NCI-H187 treated with DMSO at 0.1 percent for 48 hours (cell line): ENCODE data around the gene TBCEL.
"Not testable (repeated sequence)": the region's sequence is repeated elsewhere in the genome, so short reads cannot be mapped to it uniquely, and the experiment has no call there.

Source experiments
- DNase-seq: peaks from one replicate; lab custom pipeline; 2025; lab: John Stamatoyannopoulos, UW

The TBCEL gene

GRCh38 chr11:121029153-121029552 is 5.3 kb downstream of the TBCEL start:
- no peak for DNase-seq

- no peak for DNase-seq
Measured at GRCh38 chr11:121029813-121030445, 6.0 kb downstream of the TBCEL start.

- no peak for DNase-seq
Measured at GRCh38 chr11:121031167-121031566, 7.3 kb downstream of the TBCEL start.

DNA sequence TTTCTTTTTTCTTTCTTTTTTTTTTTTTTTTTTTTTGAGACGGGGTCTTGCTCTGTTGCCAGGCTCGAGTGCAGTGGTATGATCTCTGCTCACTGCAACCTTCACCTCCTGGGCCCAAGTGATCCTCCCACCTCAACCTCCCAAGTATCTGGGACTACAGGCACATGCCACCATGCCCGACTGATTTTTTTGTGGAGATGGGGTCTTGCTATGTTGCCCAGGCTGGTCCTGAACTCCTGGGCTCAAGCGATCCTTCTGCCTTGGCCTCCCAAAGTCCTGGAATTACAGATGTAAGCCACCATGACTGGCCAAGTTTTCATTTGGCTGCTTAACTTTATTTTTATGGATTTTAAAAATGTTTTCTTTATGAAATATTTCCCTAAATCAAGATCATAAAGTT is 7.7 kb downstream of the TBCEL start:
- not testable (repeated sequence) for DNase-seq

- no peak for DNase-seq
Measured at GRCh38 chr11:121032546-121032945, 8.6 kb downstream of the TBCEL start.

- DNase-seq: no peak
Measured at GRCh38 chr11:121033635-121034034, 9.7 kb downstream of the TBCEL start.

DNA sequence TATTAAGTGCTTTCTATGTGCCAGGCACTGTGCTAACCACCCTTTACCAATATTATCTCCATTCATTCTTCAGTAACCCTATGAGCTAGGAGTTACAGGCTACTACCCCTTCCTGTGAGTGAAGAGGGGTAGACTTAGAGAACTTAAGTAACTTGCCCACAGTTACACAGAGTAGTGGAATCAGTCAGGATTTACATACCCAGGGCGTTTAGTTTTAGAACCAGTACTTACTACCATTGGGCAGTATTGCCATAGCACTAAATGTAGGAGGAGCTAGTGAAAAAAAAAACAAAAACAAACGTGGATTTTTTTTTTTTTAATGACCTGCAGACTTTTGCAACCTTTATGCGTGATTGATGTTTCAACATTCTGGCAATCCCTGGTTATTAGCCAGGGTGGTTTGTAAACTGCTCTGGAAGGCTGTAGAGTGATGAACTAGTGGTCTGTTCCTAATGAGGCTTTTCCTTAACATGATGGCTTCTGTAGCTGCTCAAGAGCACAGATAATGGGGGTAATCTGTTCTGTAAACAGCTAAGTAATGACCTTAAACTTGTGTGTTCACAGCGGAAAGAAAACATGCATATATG is 11.4 kb downstream of the TBCEL start:
- no peak for DNase-seq

- DNase-seq: no peak
Measured at GRCh38 chr11:121035780-121036179, 11.9 kb downstream of the TBCEL start.

DNA sequence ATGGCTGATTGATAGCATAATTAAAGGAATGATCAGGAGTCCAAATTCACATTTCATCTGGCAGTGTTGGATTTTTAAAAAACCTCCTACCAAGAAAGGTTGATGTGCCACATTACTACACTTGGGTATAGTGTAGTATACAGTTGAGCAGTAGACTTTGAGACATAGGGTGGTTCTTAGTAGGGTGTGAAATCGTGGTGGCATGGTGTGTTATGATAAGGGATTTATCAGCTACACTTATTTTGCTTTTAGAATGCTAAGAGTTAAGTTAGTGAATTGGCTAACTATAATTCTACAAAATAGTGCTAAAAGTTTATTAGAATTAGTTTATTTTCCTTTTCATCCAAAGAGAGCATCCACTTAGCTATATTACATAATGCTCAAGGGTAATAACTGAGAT is 13.1 kb downstream of the TBCEL start:
- DNase-seq: no peak

DNA sequence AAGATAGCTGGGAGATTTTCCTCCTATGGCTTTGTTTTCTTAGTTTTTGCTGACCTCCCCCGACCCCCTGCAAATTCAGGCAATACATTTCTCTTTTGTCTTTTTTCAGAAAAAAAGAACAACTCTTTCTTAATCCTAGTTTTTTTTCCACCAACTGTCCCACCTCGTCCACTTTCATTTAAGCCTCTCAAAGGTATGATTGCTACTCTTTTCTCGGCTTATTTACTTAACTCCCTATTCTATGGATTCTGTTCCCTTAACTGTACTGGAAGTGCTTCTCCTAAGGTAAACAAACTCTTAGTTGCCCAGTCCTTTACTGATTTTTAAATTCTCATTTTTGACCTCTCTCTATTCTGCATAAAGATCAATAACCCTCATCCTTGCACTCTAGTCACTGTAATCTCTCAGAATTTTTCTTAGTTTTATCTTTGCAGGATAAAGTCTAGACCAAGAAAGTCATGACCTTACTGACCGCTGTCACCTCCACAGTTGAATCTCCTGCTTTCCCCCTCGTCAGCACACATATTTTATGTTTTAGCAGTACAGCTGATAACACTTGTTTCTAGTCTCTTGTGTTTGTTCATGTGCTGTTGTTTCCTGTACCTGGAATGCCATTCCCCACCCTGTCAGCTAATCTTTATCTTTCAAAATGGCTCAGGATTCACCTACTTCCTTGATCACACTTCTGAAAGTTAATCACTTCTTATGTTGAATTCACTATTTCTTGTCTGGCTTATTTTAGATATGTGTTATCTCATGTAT is 14.9 kb downstream of the TBCEL start:
- no peak for DNase-seq

GRCh38 chr11:121039971-121040613 is 16.2 kb downstream of the TBCEL start:
- DNase-seq: no peak

- no peak for DNase-seq
Measured at GRCh38 chr11:121040614-121041002, 16.7 kb downstream of the TBCEL start.

- no peak for DNase-seq
Measured at GRCh38 chr11:121041072-121041471, 17.2 kb downstream of the TBCEL start.

DNA sequence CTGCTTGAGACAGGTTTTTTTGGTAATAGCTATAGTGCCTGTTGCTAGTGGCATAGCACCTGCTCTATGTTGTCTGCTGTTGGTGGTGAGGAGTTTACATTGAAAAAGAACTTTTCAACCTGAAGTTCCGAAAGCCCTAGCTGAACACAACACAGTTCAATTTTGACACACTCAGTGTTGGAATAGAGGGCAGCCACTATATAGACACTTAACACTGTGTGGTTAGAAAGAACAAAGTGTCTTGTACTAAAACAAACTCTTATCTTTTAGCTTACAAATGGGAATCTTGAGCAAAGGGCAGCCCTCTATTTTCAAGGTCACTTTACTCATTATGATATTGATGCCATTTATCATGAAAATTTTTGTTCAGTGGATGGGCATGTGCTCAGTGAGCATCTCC is 18.4 kb downstream of the TBCEL start:
- DNase-seq: no peak

- no peak for DNase-seq
Measured at GRCh38 chr11:121047926-121048325, 24.0 kb downstream of the TBCEL start.

DNA sequence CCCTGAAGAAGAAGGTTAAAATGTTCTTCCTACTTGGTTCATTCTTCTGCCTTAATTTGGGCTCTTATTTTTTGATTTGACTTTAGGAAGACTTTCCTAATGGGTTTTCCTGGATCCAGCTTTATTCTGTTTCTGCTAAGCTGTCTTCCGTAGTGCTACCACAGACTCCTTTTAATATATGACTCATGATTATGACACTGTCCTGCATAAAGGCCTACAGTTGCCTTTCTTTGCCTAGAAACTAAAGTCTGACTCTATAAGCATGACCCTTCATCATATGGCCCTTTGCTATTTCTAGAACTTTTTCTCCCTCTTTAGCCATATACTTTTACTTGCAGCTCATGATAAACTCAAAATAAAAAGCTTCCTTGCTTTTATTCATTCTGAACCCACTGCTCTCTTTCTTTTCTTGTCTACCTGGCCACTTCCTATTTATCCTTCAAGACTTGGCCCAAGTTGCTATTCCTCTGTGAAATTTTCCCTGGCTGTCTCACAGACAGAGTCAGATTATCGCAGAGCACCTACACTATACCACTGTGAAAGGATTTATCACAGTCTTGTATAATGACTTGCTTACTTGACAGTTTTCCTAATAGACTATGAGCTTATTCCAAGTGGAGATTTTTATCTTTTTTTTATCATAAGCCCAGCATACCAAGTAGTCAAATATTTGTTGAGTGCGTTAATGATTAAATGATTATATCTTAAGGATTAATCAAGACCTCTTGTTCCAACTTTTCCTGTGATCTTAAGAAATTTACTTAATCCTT is 24.7 kb downstream of the TBCEL start:
- no peak for DNase-seq

- no peak for DNase-seq
Measured at GRCh38 chr11:121053244-121053643, 29.3 kb downstream of the TBCEL start.

DNA sequence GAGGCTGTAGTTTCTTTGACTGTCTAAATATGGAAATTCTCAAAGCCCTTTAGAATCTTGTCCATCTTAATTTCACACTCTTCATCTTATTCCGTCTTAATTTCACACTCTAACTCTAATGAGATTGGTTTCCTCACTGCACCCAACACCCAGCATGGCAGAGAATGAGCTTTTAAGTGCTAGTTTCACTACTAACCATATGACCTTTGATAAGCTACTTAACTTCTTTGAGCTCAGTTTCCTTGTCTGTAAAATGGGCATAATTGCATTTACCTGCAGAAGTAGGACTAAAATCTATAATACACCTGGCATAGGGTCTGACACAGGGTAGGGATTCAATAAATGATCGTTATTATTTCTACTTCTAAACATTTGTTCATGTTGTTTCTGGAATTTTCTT is 30.4 kb downstream of the TBCEL start:
- DNase-seq: no peak

- DNase-seq: no peak
Measured at GRCh38 chr11:121055076-121055475, 31.2 kb downstream of the TBCEL start.

GRCh38 chr11:121057922-121058321 is 34.0 kb downstream of the TBCEL start:
- no peak for DNase-seq

GRCh38 chr11:121058941-121059340 is 35.0 kb downstream of the TBCEL start:
- DNase-seq: no peak

DNA sequence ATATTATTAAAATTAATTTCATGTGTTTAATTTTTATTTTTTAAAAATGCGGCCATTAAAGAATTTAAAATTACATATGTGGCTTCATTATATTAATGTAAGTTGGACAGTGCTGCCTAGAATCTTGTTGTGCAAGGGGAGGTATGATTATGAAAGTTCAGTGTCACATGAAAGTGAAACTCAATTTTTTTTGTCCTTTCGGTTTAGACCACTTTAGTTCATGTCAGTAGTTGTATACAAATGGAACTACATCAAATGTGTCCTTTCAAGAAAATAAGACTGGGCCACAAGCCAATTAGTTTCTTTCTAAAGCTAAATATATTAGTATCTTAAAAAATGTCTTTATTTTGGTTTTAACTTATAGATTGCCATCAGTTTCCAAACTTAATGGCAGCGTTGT is 35.7 kb downstream of the TBCEL start:
- DNase-seq: no peak
